H1 (cell line): Measurements from ENCODE around the gene A4GALT.

Experiments used
- CEBPB ChIP-seq: IDR thresholded peaks from 2 replicates; pipeline ENCODE4 v1.6.1; 2012; ENCODE audit warnings: low read depth, low read length
- CHD2 ChIP-seq: IDR thresholded peaks from 2 replicates; pipeline ENCODE4 v1.6.1; 2012; ENCODE audit warnings: low read length, improper control_type of control experiment
- EP300 ChIP-seq, 2 experiments: IDR thresholded peaks; 1 replicate in 1 of 2; 2 replicates in 1 of 2; pipeline ENCODE4 v1.6.1; 2011 to 2012; ENCODE audit warnings: low read depth in 2 of 2, low read length in 2 of 2, mild to moderate bottlenecking in 2 of 2, borderline replicate concordance in 1 of 2, inconsistent platforms in 1 of 2, moderate library complexity in 1 of 2
- EZH2 ChIP-seq: fragments of 200-600 bp; sonication (generic); IDR thresholded peaks from 2 replicates; pipeline ENCODE4 v1.7.1; 2012; ENCODE audit warnings: low read depth, mild to moderate bottlenecking, moderate library complexity, low read length, inconsistent platforms; ENCODE audit not compliant: severe bottlenecking
- JUND ChIP-seq: IDR thresholded peaks from 2 replicates; pipeline ENCODE4 v1.6.1; 2011; ENCODE audit warnings: mild to moderate bottlenecking, improper control_type of control experiment, low read length
- KDM5A ChIP-seq: fragments of 200-600 bp; IDR thresholded peaks from 2 replicates; pipeline ENCODE4 v1.7.1; 2012; ENCODE audit warnings: mild to moderate bottlenecking, low read length, inconsistent platforms, mixed read lengths
- MAX ChIP-seq: IDR thresholded peaks from 2 replicates; pipeline ENCODE4 v1.6.1; 2012; ENCODE audit warnings: inconsistent platforms
- RAD21 ChIP-seq, 2 experiments: IDR thresholded peaks in 1 of 2; conservative IDR thresholded peaks in 1 of 2; 2 replicates each; pipeline ENCODE4 v1.6.1; 2011; ENCODE audit warnings: low read depth in 2 of 2, low read length in 2 of 2, improper control_type of control experiment in 1 of 2, inconsistent platforms in 1 of 2, mild to moderate bottlenecking in 1 of 2, moderate library complexity in 1 of 2
- USF2 ChIP-seq: IDR thresholded peaks from 2 replicates; pipeline ENCODE4 v1.6.1; 2011; ENCODE audit warnings: low read length, improper control_type of control experiment
- TF ChIP-seq, protein P1 (sequence below), 3 experiments: IDR thresholded peaks; 1 replicate in 2 of 3; 2 replicates in 1 of 3; pipeline versions ENCODE4 v1.5.1 to v1.6.1; 2011; ENCODE audit warnings: low read length in 3 of 3, mild to moderate bottlenecking in 3 of 3, inconsistent platforms in 2 of 3, low read depth in 1 of 3, moderate library complexity in 1 of 3; ENCODE audit not compliant: insufficient read depth in 1 of 3; ENCODE audit errors: control extremely low read depth in 1 of 3
- TF ChIP-seq, protein P2 (sequence below): IDR thresholded peaks from 2 replicates; pipeline ENCODE4 v1.6.1; 2012; ENCODE audit warnings: low read length, inconsistent platforms

DNA sequence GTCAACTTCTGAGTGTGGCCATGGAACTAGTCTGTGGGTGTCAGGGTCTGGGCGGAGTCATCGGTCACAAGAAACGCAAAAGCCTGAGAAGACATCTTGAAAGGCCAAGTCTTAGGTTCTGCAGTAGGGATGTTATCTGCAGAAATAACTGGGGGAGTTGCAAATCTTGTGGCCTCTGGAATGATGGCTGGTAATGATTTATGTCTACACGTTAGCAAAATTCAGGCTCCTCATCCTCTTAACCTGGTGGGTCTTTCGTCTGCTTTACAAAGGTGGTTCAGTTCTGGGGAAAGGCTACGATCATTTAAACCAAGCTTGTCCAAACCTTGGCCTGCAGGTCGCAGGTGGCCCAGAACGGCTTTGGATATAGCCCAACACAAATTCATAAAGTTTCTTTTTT is 64.1 kb downstream of the A4GALT start:
- TF ChIP-seq MAX (no peak), JUND (no peak), USF2 (no peak), KDM5A (no peak), CEBPB (no peak), EP300 (IDR thresholded peaks at IDR 0.05; ENCODE audit: borderline replicate concordance in 1 of 2, low read depth in 2 of 2, low read length in 2 of 2) (no peak), CHD2 (no peak), EZH2 (no peak), RAD21 (IDR thresholded peaks at IDR 0.05 in 1 of 2, conservative IDR thresholded peaks at IDR 0.05 in 1 of 2; ENCODE audit: low read depth in 2 of 2, low read length in 2 of 2) (no peak)
- TF ChIP-seq, protein P1, sequence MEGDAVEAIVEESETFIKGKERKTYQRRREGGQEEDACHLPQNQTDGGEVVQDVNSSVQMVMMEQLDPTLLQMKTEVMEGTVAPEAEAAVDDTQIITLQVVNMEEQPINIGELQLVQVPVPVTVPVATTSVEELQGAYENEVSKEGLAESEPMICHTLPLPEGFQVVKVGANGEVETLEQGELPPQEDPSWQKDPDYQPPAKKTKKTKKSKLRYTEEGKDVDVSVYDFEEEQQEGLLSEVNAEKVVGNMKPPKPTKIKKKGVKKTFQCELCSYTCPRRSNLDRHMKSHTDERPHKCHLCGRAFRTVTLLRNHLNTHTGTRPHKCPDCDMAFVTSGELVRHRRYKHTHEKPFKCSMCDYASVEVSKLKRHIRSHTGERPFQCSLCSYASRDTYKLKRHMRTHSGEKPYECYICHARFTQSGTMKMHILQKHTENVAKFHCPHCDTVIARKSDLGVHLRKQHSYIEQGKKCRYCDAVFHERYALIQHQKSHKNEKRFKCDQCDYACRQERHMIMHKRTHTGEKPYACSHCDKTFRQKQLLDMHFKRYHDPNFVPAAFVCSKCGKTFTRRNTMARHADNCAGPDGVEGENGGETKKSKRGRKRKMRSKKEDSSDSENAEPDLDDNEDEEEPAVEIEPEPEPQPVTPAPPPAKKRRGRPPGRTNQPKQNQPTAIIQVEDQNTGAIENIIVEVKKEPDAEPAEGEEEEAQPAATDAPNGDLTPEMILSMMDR (IDR thresholded peaks at IDR 0.05; ENCODE audit: control extremely low read depth in 1 of 3, insufficient read depth in 1 of 3, low read depth in 1 of 3, low read length in 3 of 3), result no peak
- TF ChIP-seq, protein P2, sequence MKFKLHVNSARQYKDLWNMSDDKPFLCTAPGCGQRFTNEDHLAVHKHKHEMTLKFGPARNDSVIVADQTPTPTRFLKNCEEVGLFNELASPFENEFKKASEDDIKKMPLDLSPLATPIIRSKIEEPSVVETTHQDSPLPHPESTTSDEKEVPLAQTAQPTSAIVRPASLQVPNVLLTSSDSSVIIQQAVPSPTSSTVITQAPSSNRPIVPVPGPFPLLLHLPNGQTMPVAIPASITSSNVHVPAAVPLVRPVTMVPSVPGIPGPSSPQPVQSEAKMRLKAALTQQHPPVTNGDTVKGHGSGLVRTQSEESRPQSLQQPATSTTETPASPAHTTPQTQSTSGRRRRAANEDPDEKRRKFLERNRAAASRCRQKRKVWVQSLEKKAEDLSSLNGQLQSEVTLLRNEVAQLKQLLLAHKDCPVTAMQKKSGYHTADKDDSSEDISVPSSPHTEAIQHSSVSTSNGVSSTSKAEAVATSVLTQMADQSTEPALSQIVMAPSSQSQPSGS, result no peak
